Measurements from ENCODE around the gene GPI. TPM values are rescaled to one million over a fixed set of nuclear protein-coding genes. Genes with fewer than 3 reads are reported as not detected.

Gene GPI
- 139 and 201 TPM in 2 replicates for total RNA-seq (2022)
- Bru-seq, nascent RNA, result percentile 66 among the genes with signal in this experiment
- percentile 84 among the genes with signal in this experiment for BruChase-seq, experiment 1, labeled RNA remaining after a 6-hour chase
- BruChase-seq, experiment 2, labeled RNA remaining after a 2-hour chase, result percentile 74 among the genes with signal in this experiment
- long read RNA-seq, full-length matches to known transcripts, result 216 of 263 reads
- long read RNA-seq, partial matches to known transcripts, result 32 of 263 reads
- long read RNA-seq, other reads (novel, unspliced or antisense), result 15 of 263 reads

GRCh38 chr19:34364830-34365462 lies at the start of gene GPI:
TSS of gene GPI (plus strand) at chr19:34365196. CDS start at chr19:34365267, 71 bp downstream.
- peak within 1 kb of the TSS; percentile 77 for H3K27ac Mint-ChIP-seq (ENCODE audit: low read depth, unreplicated experiment)
- TF ChIP-seq CTCF (IDR thresholded peaks at IDR 0.05; ENCODE audit: unreplicated experiment), result no peak
- intact Hi-C loops (cut with micrococcal nuclease), result no loop called here
- ChIA-PET CTCF (interaction anchor here (0.5 to 1.1 kb wide), 5 partner anchors 11 to 239 kb away, joined by 3 to 4 read pairs (median 4); no protein-coding TSS in a partner anchor), POLR2A (interaction anchor here (0.9 to 2.1 kb wide), 8 partner anchors 8 to 65 kb away, joined by 3 to 7 read pairs (median 4); partner anchors contain the start of gene UBA2)
- no TSS peak for BruUV-seq (replicated peaks)
- H3K4me3 Mint-ChIP-seq (ENCODE audit: unreplicated experiment), result peak within 1 kb of the TSS; percentile 99
- peaks cover 28% of the 10 kb centered on the region for H3K36me3 Mint-ChIP-seq (ENCODE audit: insufficient read depth, unreplicated experiment)
- H3K9me3 Mint-ChIP-seq (ENCODE audit: unreplicated experiment), result no peaks in the 10 kb centered on the region
- no peaks in the 10 kb centered on the region for H3K27me3 Mint-ChIP-seq (ENCODE audit: insufficient read depth, unreplicated experiment)
- peaks cover 34% of the 10 kb centered on the region for H3K4me1 Mint-ChIP-seq (ENCODE audit: insufficient read depth, unreplicated experiment)
- DNase-seq (ENCODE audit: unreplicated experiment), result peak; percentile 62

- intact Hi-C loops (cut with micrococcal nuclease), result no loop called here
- Mint-ChIP-seq H3K27me3 (ENCODE audit: insufficient read depth, unreplicated experiment) (no peaks in the 10 kb centered on the region), H3K36me3 (ENCODE audit: insufficient read depth, unreplicated experiment) (peaks cover 9% of the 10 kb centered on the region), H3K4me3 (ENCODE audit: unreplicated experiment) (no peak overlapping the region), H3K4me1 (ENCODE audit: insufficient read depth, unreplicated experiment) (peaks cover 28% of the 10 kb centered on the region), H3K9me3 (ENCODE audit: unreplicated experiment) (no peaks in the 10 kb centered on the region), H3K27ac (ENCODE audit: low read depth, unreplicated experiment) (no peak overlapping the region)
- no TSS peak for BruUV-seq (replicated peaks)
- DNase-seq (ENCODE audit: unreplicated experiment), result no peak
- CTCF ChIA-PET, result interaction anchor here (0.6 to 2.1 kb wide), 7 partner anchors 8 to 40 kb away, joined by 4 to 8 read pairs (median 5); no protein-coding TSS in a partner anchor
- POLR2A ChIA-PET, result no interaction called here
- no peak for TF ChIP-seq CTCF (IDR thresholded peaks at IDR 0.05; ENCODE audit: unreplicated experiment)
These were observed 48.7 kb upstream of the GPI start for GRCh38 chr19:34316247-34316646.

GRCh38 chr19:34316741-34317301 lies 48.2 kb upstream of the GPI start:
- H3K27ac Mint-ChIP-seq (ENCODE audit: low read depth, unreplicated experiment), result no peak overlapping the region
- peaks cover 28% of the 10 kb centered on the region for H3K4me1 Mint-ChIP-seq (ENCODE audit: insufficient read depth, unreplicated experiment)
- ChIA-PET CTCF (interaction anchor here (0.6 to 2.1 kb wide), 6 partner anchors 12 to 39 kb away, joined by 4 to 8 read pairs (median 6); no protein-coding TSS in a partner anchor), POLR2A (no interaction called here)
- peak; percentile 41 for DNase-seq (ENCODE audit: unreplicated experiment)
- H3K27me3 Mint-ChIP-seq (ENCODE audit: insufficient read depth, unreplicated experiment), result no peaks in the 10 kb centered on the region
- intact Hi-C loops (cut with micrococcal nuclease), result no loop called here
- no peak for TF ChIP-seq CTCF (IDR thresholded peaks at IDR 0.05; ENCODE audit: unreplicated experiment)
- no TSS peak for BruUV-seq (replicated peaks)
- H3K4me3 Mint-ChIP-seq (ENCODE audit: unreplicated experiment), result no peak overlapping the region
- no peaks in the 10 kb centered on the region for H3K9me3 Mint-ChIP-seq (ENCODE audit: unreplicated experiment)
- H3K36me3 Mint-ChIP-seq (ENCODE audit: insufficient read depth, unreplicated experiment), result peaks cover 13% of the 10 kb centered on the region

- intact Hi-C loops (cut with micrococcal nuclease), result no loop called here
- Mint-ChIP-seq H3K27me3 (ENCODE audit: insufficient read depth, unreplicated experiment) (no peaks in the 10 kb centered on the region), H3K36me3 (ENCODE audit: insufficient read depth, unreplicated experiment) (peaks cover 13% of the 10 kb centered on the region), H3K4me1 (ENCODE audit: insufficient read depth, unreplicated experiment) (peaks cover 23% of the 10 kb centered on the region), H3K4me3 (ENCODE audit: unreplicated experiment) (no peak overlapping the region), H3K27ac (ENCODE audit: low read depth, unreplicated experiment) (no peak overlapping the region), H3K9me3 (ENCODE audit: unreplicated experiment) (no peaks in the 10 kb centered on the region)
- no TSS peak for BruUV-seq (replicated peaks)
- POLR2A ChIA-PET, result no interaction called here
- CTCF ChIA-PET, result interaction anchor here (1.3 to 2.1 kb wide), 4 partner anchors 12 to 29 kb away, joined by 4 to 6 read pairs (median 6); no protein-coding TSS in a partner anchor
- no peak for DNase-seq (ENCODE audit: unreplicated experiment)
- TF ChIP-seq CTCF (IDR thresholded peaks at IDR 0.05; ENCODE audit: unreplicated experiment), result no peak
These were observed 47.6 kb upstream of the GPI start for GRCh38 chr19:34317311-34317927.

All from MCF 10A (cell line).